Trophoblast cell (in vitro differentiated cells and primary cell): ENCODE measurements around the gene PLEKHA7.

Experiments used
- DNase-seq, 2 donors: peaks; one replicate each; pipeline ENCODE4 v3.0.0-alpha.2; 2016
- H2AFZ ChIP-seq: 2 replicates; pipeline ENCODE4 v1.6.1; 2013; ENCODE audit warnings: low read length, moderate library complexity, mild to moderate bottlenecking; ENCODE audit not compliant: insufficient read depth, poor library complexity
- H2AK5ac ChIP-seq: 2 replicates; pipeline ENCODE4 v1.6.1; 2013; ENCODE audit warnings: mild to moderate bottlenecking, low read length
- H2BK120ac ChIP-seq: 2 replicates; pipeline ENCODE4 v1.6.1; 2013; ENCODE audit warnings: low read length, mild to moderate bottlenecking, moderate library complexity; ENCODE audit not compliant: insufficient read depth, poor library complexity
- H2BK12ac ChIP-seq: 2 replicates; pipeline ENCODE4 v1.6.1; 2013; ENCODE audit warnings: mild to moderate bottlenecking, low read length, moderate library complexity
- H2BK5ac ChIP-seq: 2 replicates; pipeline ENCODE4 v1.6.1; 2013; ENCODE audit warnings: low read length, low read depth, moderate library complexity, mild to moderate bottlenecking; ENCODE audit not compliant: poor library complexity
- H3K14ac ChIP-seq: 2 replicates; pipeline ENCODE4 v1.6.1; 2013; ENCODE audit warnings: mild to moderate bottlenecking, low read length
- H3K18ac ChIP-seq: 2 replicates; pipeline ENCODE4 v1.6.1; 2013; ENCODE audit warnings: mild to moderate bottlenecking, low read length
- H3K23ac ChIP-seq: 2 replicates; pipeline ENCODE4 v1.6.1; 2013; ENCODE audit warnings: low read length
- H3K27ac ChIP-seq: 2 replicates; pipeline ENCODE4 v1.5.1; 2013; ENCODE audit warnings: low read depth, mild to moderate bottlenecking, inconsistent platforms, low read length, moderate library complexity
- H3K27me3 ChIP-seq: 2 replicates; pipeline ENCODE4 v1.6.1; 2013; ENCODE audit warnings: inconsistent platforms, mild to moderate bottlenecking, low read length, moderate library complexity; ENCODE audit not compliant: insufficient read depth
- H3K36me3 ChIP-seq, 2 experiments: 1 replicate in 1 of 2; 2 replicates in 1 of 2; pipeline ENCODE4 v1.6.1; 2013; ENCODE audit warnings: low read length in 2 of 2, mild to moderate bottlenecking in 2 of 2, moderate library complexity in 1 of 2; ENCODE audit not compliant: insufficient read depth in 2 of 2, control insufficient read depth in 1 of 2
- H3K4ac ChIP-seq: 2 replicates; pipeline ENCODE4 v1.6.1; 2013; ENCODE audit warnings: low read depth, mild to moderate bottlenecking, low read length, moderate library complexity
- H3K4me1 ChIP-seq, 2 experiments: 1 replicate in 1 of 2; 2 replicates in 1 of 2; pipeline ENCODE4 v1.6.1; 2013; ENCODE audit warnings: low read length in 2 of 2, mild to moderate bottlenecking in 2 of 2, moderate library complexity in 1 of 2; ENCODE audit not compliant: insufficient read depth in 2 of 2, control insufficient read depth in 1 of 2
- H3K4me2 ChIP-seq: 2 replicates; pipeline ENCODE4 v1.6.1; 2013; ENCODE audit warnings: inconsistent platforms, mild to moderate bottlenecking, low read length, moderate library complexity
- H3K4me3 ChIP-seq: 2 replicates; pipeline ENCODE4 v1.5.1; 2013; ENCODE audit warnings: mild to moderate bottlenecking, low read depth, low read length, inconsistent platforms
- H3K79me1 ChIP-seq: one replicate; pipeline ENCODE4 v1.6.1; 2013; ENCODE audit warnings: low read length
- H3K79me2 ChIP-seq: 2 replicates; pipeline ENCODE4 v1.6.1; 2013; ENCODE audit warnings: low read length, mild to moderate bottlenecking; ENCODE audit not compliant: control insufficient read depth, insufficient read depth, poor library complexity
- H3K9ac ChIP-seq: 2 replicates; pipeline ENCODE4 v1.6.1; 2013; ENCODE audit warnings: mild to moderate bottlenecking, low read length
- H3K9me3 ChIP-seq: 2 replicates; pipeline ENCODE4 v1.6.1; 2013; ENCODE audit warnings: low read depth, mild to moderate bottlenecking, control low read depth, inconsistent platforms, low read length; ENCODE audit not compliant: insufficient read depth
- H4K12ac ChIP-seq: 2 replicates; pipeline ENCODE4 v1.6.1; 2013; ENCODE audit warnings: low read depth, mild to moderate bottlenecking, low read length, moderate library complexity
- H4K8ac ChIP-seq: 2 replicates; pipeline ENCODE4 v1.6.1; 2013; ENCODE audit warnings: low read depth, mild to moderate bottlenecking, low read length, moderate library complexity
- H4K91ac ChIP-seq: one replicate; pipeline ENCODE4 v1.6.1; 2013; ENCODE audit warnings: low read depth, mild to moderate bottlenecking, low read length, moderate library complexity
- WGBS: extraction: QIAGEN DNeasy Blood & Tissue Kit; methylation state at CpG from one replicate; pipeline ENCODE4 v1.1.7; 2013; ENCODE audit warnings: missing lambda C conversion rate; ENCODE audit not compliant: insufficient read length, insufficient coverage; ENCODE audit errors: extremely low coverage; 5-methylcytosine and 5-hydroxymethylcytosine counted together

PLEKHA7 gene

GRCh38 chr11:16982809-16983208 lies 31.4 kb downstream of the PLEKHA7 start:
- H4K12ac ChIP-seq: no peak overlapping the region
- WGBS: no CpG with 5 or more reads among the region's 1 CpG

GRCh38 chr11:16982256-16982671 lies 31.9 kb downstream of the PLEKHA7 start:
- Histone ChIP-seq H2AK5ac (peak overlapping the region; percentile 91), H3K9ac (peak overlapping the region; percentile 24), H3K79me2 (peaks cover 2% of the 10 kb centered on the region), H3K4me3 (no peak overlapping the region), H3K14ac (peak overlapping the region; percentile 94), H4K12ac (peak overlapping the region; percentile 64), H2BK120ac (peak overlapping the region; percentile 97), H2BK12ac (peak overlapping the region; percentile 86), H3K4me1 (peaks cover 32 to 46% of the 10 kb centered on the region in 2 experiments), H4K8ac (peak overlapping the region; percentile 74), H3K36me3 (no peaks in the 10 kb centered on the region), H3K4ac (peak overlapping the region; percentile 91), H3K79me1 (peaks cover 31% of the 10 kb centered on the region), H2BK5ac (peak overlapping the region; percentile 96), H2AFZ (peak overlapping the region; percentile 40), H3K27me3 (no peaks in the 10 kb centered on the region), H3K27ac (peak overlapping the region; percentile 88), H3K23ac (no peak overlapping the region), H4K91ac (peak overlapping the region; percentile 97), H3K9me3 (no peaks in the 10 kb centered on the region), H3K18ac (peak overlapping the region; percentile 98), H3K4me2 (peak overlapping the region; percentile 15)
- no CpG with 5 or more reads among the region's 5 CpGs for WGBS
- DNase-seq: peak; percentile 30 to 34

More at GRCh38 chr11:16982809-16983208, 31.4 kb downstream of the PLEKHA7 start:
- no peaks in the 10 kb centered on the region for H3K27me3 ChIP-seq
- peak overlapping the region; percentile 74 for H4K8ac ChIP-seq
- H3K79me1 ChIP-seq: peaks cover 31% of the 10 kb centered on the region
- peak overlapping the region; percentile 88 for H3K27ac ChIP-seq
- no peak overlapping the region for H3K23ac ChIP-seq
- DNase-seq: peak in 1 of 2 donors; percentile 6
- H3K79me2 ChIP-seq: peaks cover 2% of the 10 kb centered on the region
- H3K4ac ChIP-seq: peak overlapping the region; percentile 1
- peak overlapping the region; percentile 96 for H2BK5ac ChIP-seq
- H4K91ac ChIP-seq: peak overlapping the region; percentile 97
- no peak overlapping the region for H3K9ac ChIP-seq
- H2AFZ ChIP-seq: no peak overlapping the region
- H2BK12ac ChIP-seq: peak overlapping the region; percentile 86
- H3K14ac ChIP-seq: peak overlapping the region; percentile 94
- H2BK120ac ChIP-seq: peak overlapping the region; percentile 97
- H3K9me3 ChIP-seq: no peaks in the 10 kb centered on the region
- H3K4me1 ChIP-seq: peaks cover 36 to 51% of the 10 kb centered on the region in 2 experiments
- H3K4me2 ChIP-seq: no peak overlapping the region
- peak overlapping the region; percentile 70 for H2AK5ac ChIP-seq
- H3K36me3 ChIP-seq: no peaks in the 10 kb centered on the region
- H3K18ac ChIP-seq: peak overlapping the region; percentile 98
- no peak overlapping the region for H3K4me3 ChIP-seq

GRCh38 chr11:16981651-16982194 lies 32.5 kb downstream of the PLEKHA7 start:
- no peak overlapping the region for H2AFZ ChIP-seq
- peak overlapping the region; percentile 97 for H4K91ac ChIP-seq
- no peaks in the 10 kb centered on the region for H3K9me3 ChIP-seq
- no peak overlapping the region for H4K12ac ChIP-seq
- H3K27ac ChIP-seq: peak overlapping the region; percentile 88
- H2AK5ac ChIP-seq: no peak overlapping the region
- H3K4me1 ChIP-seq: peaks cover 27 to 41% of the 10 kb centered on the region in 2 experiments
- WGBS: no CpG with 5 or more reads among the region's 9 CpGs
- peaks cover 2% of the 10 kb centered on the region for H3K79me2 ChIP-seq
- no peak overlapping the region for H3K9ac ChIP-seq
- no peak overlapping the region for H3K4me3 ChIP-seq
- H2BK5ac ChIP-seq: peak overlapping the region; percentile 96
- peaks cover 31% of the 10 kb centered on the region for H3K79me1 ChIP-seq
- peak overlapping the region; percentile 12 for H3K4me2 ChIP-seq
- H3K18ac ChIP-seq: no peak overlapping the region
- no peaks in the 10 kb centered on the region for H3K36me3 ChIP-seq
- no peak overlapping the region for H3K4ac ChIP-seq
- H3K14ac ChIP-seq: no peak overlapping the region
- no peak overlapping the region for H3K23ac ChIP-seq
- H4K8ac ChIP-seq: no peak overlapping the region
- peak; percentile 89 for DNase-seq
- H2BK12ac ChIP-seq: peak overlapping the region; percentile 66
- no peaks in the 10 kb centered on the region for H3K27me3 ChIP-seq
- peak overlapping the region; percentile 97 for H2BK120ac ChIP-seq

GRCh38 chr11:16979703-16980622 lies 34.3 kb downstream of the PLEKHA7 start:
- no peak overlapping the region for H3K4me3 ChIP-seq
- H3K4me1 ChIP-seq: peaks cover 26 to 38% of the 10 kb centered on the region in 2 experiments
- no peak overlapping the region for H3K23ac ChIP-seq
- DNase-seq: no peak
- H3K36me3 ChIP-seq: no peaks in the 10 kb centered on the region
- H2BK120ac ChIP-seq: peak overlapping the region; percentile 84
- H3K79me2 ChIP-seq: peaks cover 2% of the 10 kb centered on the region
- no peaks in the 10 kb centered on the region for H3K9me3 ChIP-seq
- no peak overlapping the region for H3K9ac ChIP-seq
- H4K91ac ChIP-seq: peak overlapping the region; percentile 85
- H3K18ac ChIP-seq: peak overlapping the region; percentile 81
- no peak overlapping the region for H3K4me2 ChIP-seq
- H3K4ac ChIP-seq: peak overlapping the region; percentile 20
- H2BK12ac ChIP-seq: peak overlapping the region; percentile 67
- peak overlapping the region; percentile 31 for H3K14ac ChIP-seq
- WGBS: no CpG with 5 or more reads among the region's 8 CpGs
- peak overlapping the region; percentile 9 for H3K27ac ChIP-seq
- no peak overlapping the region for H2AFZ ChIP-seq
- peak overlapping the region; percentile 65 for H2AK5ac ChIP-seq
- H3K27me3 ChIP-seq: no peaks in the 10 kb centered on the region
- peak overlapping the region; percentile 62 for H2BK5ac ChIP-seq
- H3K79me1 ChIP-seq: peaks cover 31% of the 10 kb centered on the region
- no peak overlapping the region for H4K12ac ChIP-seq
- peak overlapping the region; percentile 18 for H4K8ac ChIP-seq
